Liver (tissue), 4 donors: Measurements from ENCODE around the gene LDLRAD1. TPM values are rescaled to one million over a fixed set of nuclear protein-coding genes. Genes with fewer than 3 reads are reported as not detected.

Experiments
- polyA plus RNA-seq, 2 donors: library from polyadenylated mRNA; stranded (reverse) in 1 of 2; unstranded in 1 of 2; fragments of 200-250 nt in 1 of 2; fragments of >200 nt in 1 of 2; fragmentation: Nextera tagmentation in 1 of 2; extraction: Ambion mirVana in 1 of 2; gene quantifications; one replicate each; pipeline versions ENCODE4 v1.2.1 to v1.2.3, GENCODE V29; 2013 to 2015
- total RNA-seq, 2 donors: library from RNA; depleted of rRNA; stranded (reverse); fragments of >200 nt; gene quantifications; one replicate each; pipeline ENCODE4 v1.2.3, GENCODE V29; 2014
- donor health status: healthy.
- donor health status: healthy.
- donor health status: healthy.

The LDLRAD1 gene
- total and polyA plus RNA-seq, 4 donors, result not detected

Other genes with a start within 250 kb of the LDLRAD1 start
- gene NDC1, start 179.9 kb downstream of the LDLRAD1 start, total RNA-seq, result 10 to 100 TPM in 1 of 2 donors, 1 to 10 TPM in 1; 7.0 to 17.9 TPM
- gene NDC1, start 179.9 kb downstream of the LDLRAD1 start, polyA plus RNA-seq, result 1 to 10 TPM; 2.2 to 4.6 TPM
- gene YIPF1, start 128.4 kb downstream of the LDLRAD1 start, total RNA-seq, result 10 to 100 TPM; 19.9 to 29.6 TPM
- gene YIPF1, start 128.4 kb downstream of the LDLRAD1 start, polyA plus RNA-seq, result 10 to 100 TPM; 28.0 to 28.2 TPM
- gene DIO1, start 124.0 kb downstream of the LDLRAD1 start, total RNA-seq, result 100 to 1,000 TPM in 1 of 2 donors, 10 to 100 TPM in 1; 36.5 to 155 TPM
- gene DIO1, start 124.0 kb downstream of the LDLRAD1 start, polyA plus RNA-seq, result 100 to 1,000 TPM in 1 of 2 donors, 10 to 100 TPM in 1; 23.9 to 176 TPM
- gene IFT25, start 72.5 kb downstream of the LDLRAD1 start, total RNA-seq, result 10 to 100 TPM; 13.0 to 18.3 TPM
- 10 to 100 TPM in 1 of 2 donors, 1 to 10 TPM in 1; 8.6 to 37.4 TPM for gene IFT25, start 72.5 kb downstream of the LDLRAD1 start, polyA plus RNA-seq
- 10 to 100 TPM in 1 of 2 donors, 1 to 10 TPM in 1; 9.8 to 10.4 TPM for gene LRRC42, start 71.8 kb downstream of the LDLRAD1 start, total RNA-seq
- gene LRRC42, start 71.8 kb downstream of the LDLRAD1 start, polyA plus RNA-seq, result 10 to 100 TPM; 11.4 to 14.8 TPM
- gene TMEM59, start 35.0 kb upstream of the LDLRAD1 start, total RNA-seq, result 100 to 1,000 TPM; 255 to 261 TPM
- gene TMEM59, start 35.0 kb upstream of the LDLRAD1 start, polyA plus RNA-seq, result 100 to 1,000 TPM; 298 to 436 TPM
- gene TCEANC2, start 35.4 kb upstream of the LDLRAD1 start, total RNA-seq, result 1 to 10 TPM; 1.9 to 2.1 TPM
- 1 to 10 TPM in 1 of 2 donors, under 1 TPM in 1; 0.89 to 1.6 TPM for gene TCEANC2, start 35.4 kb upstream of the LDLRAD1 start, polyA plus RNA-seq
- gene CDCP2, start 134.8 kb upstream of the LDLRAD1 start, total RNA-seq, result under 1 TPM in 1 of 2 donors, not detected in 1; under 0.01 TPM
- not detected for gene CDCP2, start 134.8 kb upstream of the LDLRAD1 start, polyA plus RNA-seq
- 1 to 10 TPM; 3.6 to 4.5 TPM for gene CYB5RL, start 181.8 kb upstream of the LDLRAD1 start, total RNA-seq
- gene CYB5RL, start 181.8 kb upstream of the LDLRAD1 start, polyA plus RNA-seq, result 1 to 10 TPM; 1.5 TPM
- gene MRPL37, start 182.0 kb upstream of the LDLRAD1 start, total RNA-seq, result 10 to 100 TPM; 34.7 to 52.5 TPM
- gene MRPL37, start 182.0 kb upstream of the LDLRAD1 start, polyA plus RNA-seq, result 100 to 1,000 TPM in 1 of 2 donors, 10 to 100 TPM in 1; 86.0 to 114 TPM